Tibial nerve (tissue), 3 donors: ENCODE measurements around the gene RIPOR1.

Source experiments
- CTCF ChIP-seq, 5 experiments: fragments of 200-600 bp in 3 of 5; fragments of 450-650 bp in 2 of 5; sonication (generic) in 3 of 5; IDR thresholded peaks; one replicate each; pipeline ENCODE4 v1.5.1; 2016 to 2019; ENCODE audit warnings: antibody characterized with exemption in 5 of 5, mild to moderate bottlenecking in 3 of 5, moderate library complexity in 2 of 5
- POLR2A ChIP-seq, 2 donors: fragments of 450-650 bp; IDR thresholded peaks; one replicate each; pipeline ENCODE4 v1.6.1; 2017; ENCODE audit warnings: antibody characterized with exemption in 2 of 2, mild to moderate bottlenecking in 2 of 2, moderate library complexity in 2 of 2

- no peak for TF ChIP-seq POLR2A (IDR thresholded peaks at IDR 0.05)
- no peak for TF ChIP-seq CTCF (IDR thresholded peaks at IDR 0.05)
Measured at GRCh38 chr16:67539271-67539670, 10.6 kb downstream of the RIPOR1 start.
